ENCODE data around the gene COX5B.

- TF ChIP-seq, protein P1, sequence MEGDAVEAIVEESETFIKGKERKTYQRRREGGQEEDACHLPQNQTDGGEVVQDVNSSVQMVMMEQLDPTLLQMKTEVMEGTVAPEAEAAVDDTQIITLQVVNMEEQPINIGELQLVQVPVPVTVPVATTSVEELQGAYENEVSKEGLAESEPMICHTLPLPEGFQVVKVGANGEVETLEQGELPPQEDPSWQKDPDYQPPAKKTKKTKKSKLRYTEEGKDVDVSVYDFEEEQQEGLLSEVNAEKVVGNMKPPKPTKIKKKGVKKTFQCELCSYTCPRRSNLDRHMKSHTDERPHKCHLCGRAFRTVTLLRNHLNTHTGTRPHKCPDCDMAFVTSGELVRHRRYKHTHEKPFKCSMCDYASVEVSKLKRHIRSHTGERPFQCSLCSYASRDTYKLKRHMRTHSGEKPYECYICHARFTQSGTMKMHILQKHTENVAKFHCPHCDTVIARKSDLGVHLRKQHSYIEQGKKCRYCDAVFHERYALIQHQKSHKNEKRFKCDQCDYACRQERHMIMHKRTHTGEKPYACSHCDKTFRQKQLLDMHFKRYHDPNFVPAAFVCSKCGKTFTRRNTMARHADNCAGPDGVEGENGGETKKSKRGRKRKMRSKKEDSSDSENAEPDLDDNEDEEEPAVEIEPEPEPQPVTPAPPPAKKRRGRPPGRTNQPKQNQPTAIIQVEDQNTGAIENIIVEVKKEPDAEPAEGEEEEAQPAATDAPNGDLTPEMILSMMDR (IDR thresholded peaks at IDR 0.05): no peak
- no peak for TF ChIP-seq POLR2A (IDR thresholded peaks at IDR 0.05)
- TF ChIP-seq EP300 (IDR thresholded peaks at IDR 0.05): no peak
These were observed 31.6 kb downstream of the COX5B start for GRCh38 chr2:97677480-97677879.
